Tibial nerve (tissue), 3 donors: ENCODE measurements around the gene VGLL3.

Experiments used
- POLR2A ChIP-seq, 2 donors: fragments of 450-650 bp; IDR thresholded peaks; one replicate each; pipeline ENCODE4 v1.6.1; 2017; ENCODE audit warnings: antibody characterized with exemption in 2 of 2, mild to moderate bottlenecking in 2 of 2, moderate library complexity in 2 of 2
- TF ChIP-seq, protein P1 (sequence below), 5 experiments: fragments of 200-600 bp in 3 of 5; fragments of 450-650 bp in 2 of 5; sonication (generic) in 3 of 5; IDR thresholded peaks; one replicate each; pipeline ENCODE4 v1.5.1; 2016 to 2019; ENCODE audit warnings: antibody characterized with exemption in 5 of 5, mild to moderate bottlenecking in 3 of 5, moderate library complexity in 2 of 5

DNA sequence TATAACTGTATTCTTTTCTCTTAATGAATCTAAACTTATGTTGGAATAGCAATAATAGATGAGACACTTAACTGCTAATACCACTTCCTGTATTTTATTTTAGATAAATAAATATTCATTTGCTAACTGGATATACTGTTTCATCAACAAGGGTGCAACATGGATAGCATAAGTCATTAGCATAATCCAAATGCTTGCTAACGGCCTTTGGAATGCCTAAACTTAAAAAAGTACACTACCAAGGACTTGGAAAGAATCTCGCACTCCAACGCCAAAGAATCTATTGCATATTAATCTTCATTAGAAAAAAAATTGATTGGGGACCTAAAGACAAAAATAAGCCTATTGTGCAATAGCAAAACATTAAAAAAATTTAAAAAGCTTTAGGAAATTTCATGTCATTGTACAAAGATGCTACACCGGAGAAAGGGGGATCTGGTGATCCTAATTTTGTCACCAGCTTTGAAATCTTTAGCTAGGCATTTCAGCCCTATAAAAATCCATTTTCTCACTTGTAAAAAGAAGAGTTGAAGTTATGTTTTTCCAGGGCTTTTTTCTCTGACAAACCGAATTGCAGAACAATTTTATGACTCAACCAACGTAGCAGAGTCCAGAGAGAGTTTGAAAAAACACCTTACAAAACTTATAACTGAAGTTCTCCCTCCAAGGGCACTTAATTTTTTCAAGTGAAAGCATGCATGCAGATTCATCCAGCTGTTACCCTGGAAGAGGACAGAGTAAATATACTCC, 4.1 kb downstream of the VGLL3 start:
- TF ChIP-seq, protein P1, sequence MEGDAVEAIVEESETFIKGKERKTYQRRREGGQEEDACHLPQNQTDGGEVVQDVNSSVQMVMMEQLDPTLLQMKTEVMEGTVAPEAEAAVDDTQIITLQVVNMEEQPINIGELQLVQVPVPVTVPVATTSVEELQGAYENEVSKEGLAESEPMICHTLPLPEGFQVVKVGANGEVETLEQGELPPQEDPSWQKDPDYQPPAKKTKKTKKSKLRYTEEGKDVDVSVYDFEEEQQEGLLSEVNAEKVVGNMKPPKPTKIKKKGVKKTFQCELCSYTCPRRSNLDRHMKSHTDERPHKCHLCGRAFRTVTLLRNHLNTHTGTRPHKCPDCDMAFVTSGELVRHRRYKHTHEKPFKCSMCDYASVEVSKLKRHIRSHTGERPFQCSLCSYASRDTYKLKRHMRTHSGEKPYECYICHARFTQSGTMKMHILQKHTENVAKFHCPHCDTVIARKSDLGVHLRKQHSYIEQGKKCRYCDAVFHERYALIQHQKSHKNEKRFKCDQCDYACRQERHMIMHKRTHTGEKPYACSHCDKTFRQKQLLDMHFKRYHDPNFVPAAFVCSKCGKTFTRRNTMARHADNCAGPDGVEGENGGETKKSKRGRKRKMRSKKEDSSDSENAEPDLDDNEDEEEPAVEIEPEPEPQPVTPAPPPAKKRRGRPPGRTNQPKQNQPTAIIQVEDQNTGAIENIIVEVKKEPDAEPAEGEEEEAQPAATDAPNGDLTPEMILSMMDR (IDR thresholded peaks at IDR 0.05) = no peak
- no peak for TF ChIP-seq POLR2A (IDR thresholded peaks at IDR 0.05)
